HEK293T (cell line): ENCODE data around the gene TUFM.

Source experiments
- CTBP1 ChIP-seq: fragments of 450-650 bp; IDR thresholded peaks from 2 replicates; pipeline ENCODE4 v1.6.1; 2016; ENCODE audit warnings: borderline replicate concordance
- ELF4 ChIP-seq: fragments of 450-650 bp; IDR thresholded peaks from 2 replicates; pipeline ENCODE4 v1.6.1; 2017; ENCODE audit warnings: antibody characterized with exemption
- FOXM1 ChIP-seq: fragments of 450-650 bp; IDR thresholded peaks from 2 replicates; pipeline ENCODE4 v1.6.1; 2017; ENCODE audit warnings: mild to moderate bottlenecking, borderline replicate concordance
- L3MBTL2 ChIP-seq: fragments of 450-650 bp; conservative IDR thresholded peaks from 2 replicates; pipeline ENCODE4 v1.6.1; 2016; ENCODE audit warnings: mild to moderate bottlenecking
- NFRKB ChIP-seq: fragments of 450-650 bp; IDR thresholded peaks from 2 replicates; pipeline ENCODE4 v1.6.1; 2016; ENCODE audit warnings: mild to moderate bottlenecking, moderate library complexity
- SP1 ChIP-seq: fragments of 450-650 bp; IDR thresholded peaks from 2 replicates; pipeline ENCODE4 v1.6.1; 2017
- SUZ12 ChIP-seq: fragments of 450-650 bp; IDR thresholded peaks from 2 replicates; pipeline ENCODE4 v1.6.1; 2016; ENCODE audit warnings: mild to moderate bottlenecking
- ZNF384 ChIP-seq: fragments of 450-650 bp; IDR thresholded peaks from 2 replicates; pipeline ENCODE4 v1.6.1; 2016

GRCh38 chr16:28869201-28869600 lies 23.1 kb upstream of the TUFM start:
- no peak for TF ChIP-seq FOXM1
- no peak for TF ChIP-seq SUZ12
- TF ChIP-seq SP1: no peak
- no peak for TF ChIP-seq ZNF384
- TF ChIP-seq L3MBTL2: no peak
- TF ChIP-seq CTBP1: no peak
- TF ChIP-seq NFRKB: no peak
- TF ChIP-seq ELF4: no peak
